ENCODE data around the gene NKX2-3. TPM values are rescaled to one million over a fixed set of nuclear protein-coding genes. Genes with fewer than 3 reads are reported as not detected.

Gene NKX2-3
- total RNA-seq, 1 donor from 2014 or later: not detected

DNA sequence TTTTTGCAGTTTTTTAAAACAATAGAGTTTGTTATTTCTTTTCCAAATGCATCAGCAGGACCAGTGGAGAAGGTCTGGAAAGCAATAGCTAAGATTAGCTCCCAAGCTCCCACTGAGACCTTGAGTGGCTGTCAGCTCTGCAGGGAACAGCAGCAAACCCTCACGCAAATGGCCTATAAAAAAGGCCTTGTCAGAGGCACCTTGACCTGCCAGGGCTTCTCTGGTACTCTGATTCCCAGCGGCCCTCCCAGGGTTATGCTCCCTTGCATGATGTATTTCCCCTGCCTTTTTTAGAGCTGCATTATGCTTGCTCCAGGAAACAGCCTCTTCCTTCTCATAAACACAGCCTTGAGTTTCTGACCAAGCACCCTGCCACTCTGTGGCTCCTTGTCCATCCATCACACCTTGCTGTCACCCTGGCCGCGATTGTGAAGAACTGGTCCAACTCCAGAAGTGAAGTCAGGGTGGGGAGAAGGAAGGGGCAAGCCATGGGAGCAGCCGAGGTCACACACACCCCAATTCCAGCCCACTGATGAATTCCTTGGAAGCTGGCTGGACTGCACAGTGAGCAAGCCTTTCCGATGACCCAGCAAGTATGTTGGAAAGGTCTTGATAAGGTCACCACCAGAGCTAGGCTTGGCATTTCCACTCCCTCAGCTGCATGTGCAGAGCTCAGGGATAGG lies 35.3 kb upstream of the NKX2-3 start:
- H3K36me3 ChIP-seq: no peaks in the 10 kb centered on the region
- no peaks in the 10 kb centered on the region for H3K4me1 ChIP-seq
- H3K27me3 ChIP-seq (ENCODE audit: low read depth): peaks cover 35% of the 10 kb centered on the region
- TF ChIP-seq, protein P1, sequence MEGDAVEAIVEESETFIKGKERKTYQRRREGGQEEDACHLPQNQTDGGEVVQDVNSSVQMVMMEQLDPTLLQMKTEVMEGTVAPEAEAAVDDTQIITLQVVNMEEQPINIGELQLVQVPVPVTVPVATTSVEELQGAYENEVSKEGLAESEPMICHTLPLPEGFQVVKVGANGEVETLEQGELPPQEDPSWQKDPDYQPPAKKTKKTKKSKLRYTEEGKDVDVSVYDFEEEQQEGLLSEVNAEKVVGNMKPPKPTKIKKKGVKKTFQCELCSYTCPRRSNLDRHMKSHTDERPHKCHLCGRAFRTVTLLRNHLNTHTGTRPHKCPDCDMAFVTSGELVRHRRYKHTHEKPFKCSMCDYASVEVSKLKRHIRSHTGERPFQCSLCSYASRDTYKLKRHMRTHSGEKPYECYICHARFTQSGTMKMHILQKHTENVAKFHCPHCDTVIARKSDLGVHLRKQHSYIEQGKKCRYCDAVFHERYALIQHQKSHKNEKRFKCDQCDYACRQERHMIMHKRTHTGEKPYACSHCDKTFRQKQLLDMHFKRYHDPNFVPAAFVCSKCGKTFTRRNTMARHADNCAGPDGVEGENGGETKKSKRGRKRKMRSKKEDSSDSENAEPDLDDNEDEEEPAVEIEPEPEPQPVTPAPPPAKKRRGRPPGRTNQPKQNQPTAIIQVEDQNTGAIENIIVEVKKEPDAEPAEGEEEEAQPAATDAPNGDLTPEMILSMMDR (IDR thresholded peaks at IDR 0.05; ENCODE audit: borderline replicate concordance): no peak
- intact Hi-C loops (cut with micrococcal nuclease): no loop called here
- no peak for DNase-seq
- peaks cover 12% of the 10 kb centered on the region for H3K9me3 ChIP-seq (replicated peaks)
- no peak overlapping the region for H3K27ac ChIP-seq (replicated peaks)
- no peak overlapping the region for H3K4me3 ChIP-seq

DNA sequence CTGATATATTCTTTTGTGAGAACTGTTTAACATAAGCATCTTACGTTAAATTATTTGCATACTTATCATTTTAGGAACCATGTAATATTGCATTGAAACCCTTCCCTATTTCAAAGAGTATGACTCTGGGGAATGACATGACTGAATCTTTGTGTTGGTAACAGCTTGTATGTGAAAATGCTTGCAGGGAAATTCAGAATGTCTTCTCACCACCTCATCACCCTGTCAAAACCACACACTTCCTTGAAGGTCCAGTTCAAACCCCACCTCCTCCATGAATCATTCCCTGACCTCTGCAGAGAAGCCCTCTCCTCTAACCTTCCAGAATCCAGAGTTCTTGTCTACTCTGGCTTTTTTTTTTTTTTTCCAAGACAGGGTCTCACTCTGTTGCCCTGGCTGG lies 26.3 kb upstream of the NKX2-3 start:
- no peak overlapping the region for H3K4me3 ChIP-seq
- H3K4me1 ChIP-seq: no peaks in the 10 kb centered on the region
- no peaks in the 10 kb centered on the region for H3K9me3 ChIP-seq (replicated peaks)
- peaks cover 76% of the 10 kb centered on the region for H3K27me3 ChIP-seq (ENCODE audit: low read depth)
- DNase-seq: no peak
- TF ChIP-seq, protein P1 (IDR thresholded peaks at IDR 0.05; ENCODE audit: borderline replicate concordance): no peak
- no peaks in the 10 kb centered on the region for H3K36me3 ChIP-seq
- intact Hi-C loops (cut with micrococcal nuclease): no loop called here
- H3K27ac ChIP-seq (replicated peaks): no peak overlapping the region

DNA sequence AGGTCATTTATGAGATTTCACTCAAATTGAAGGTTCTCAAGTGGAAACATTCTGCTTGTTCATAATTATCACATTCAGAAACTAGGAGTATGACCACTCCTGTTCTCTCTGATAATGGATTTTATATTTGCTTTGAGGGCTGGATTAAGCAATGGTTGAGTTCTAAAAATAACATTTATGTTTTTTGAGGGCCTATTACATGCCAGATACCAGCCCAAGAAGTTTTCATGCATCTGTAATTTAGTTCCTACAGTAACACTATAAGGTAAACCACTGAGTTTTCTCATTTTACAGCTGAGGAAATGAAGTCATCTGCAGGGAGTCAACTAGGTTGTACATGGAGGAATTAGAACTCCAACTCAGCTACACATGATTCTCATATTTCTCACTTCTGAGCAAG lies 25.5 kb upstream of the NKX2-3 start:
- H3K9me3 ChIP-seq (replicated peaks): no peaks in the 10 kb centered on the region
- no peaks in the 10 kb centered on the region for H3K36me3 ChIP-seq
- no peak overlapping the region for H3K27ac ChIP-seq (replicated peaks)
- no peak overlapping the region for H3K4me3 ChIP-seq
- no peaks in the 10 kb centered on the region for H3K4me1 ChIP-seq
- H3K27me3 ChIP-seq (ENCODE audit: low read depth): peaks cover 74% of the 10 kb centered on the region
- intact Hi-C loops (cut with micrococcal nuclease): no loop called here
- TF ChIP-seq, protein P1 (IDR thresholded peaks at IDR 0.05; ENCODE audit: borderline replicate concordance): no peak
- DNase-seq: no peak

DNA sequence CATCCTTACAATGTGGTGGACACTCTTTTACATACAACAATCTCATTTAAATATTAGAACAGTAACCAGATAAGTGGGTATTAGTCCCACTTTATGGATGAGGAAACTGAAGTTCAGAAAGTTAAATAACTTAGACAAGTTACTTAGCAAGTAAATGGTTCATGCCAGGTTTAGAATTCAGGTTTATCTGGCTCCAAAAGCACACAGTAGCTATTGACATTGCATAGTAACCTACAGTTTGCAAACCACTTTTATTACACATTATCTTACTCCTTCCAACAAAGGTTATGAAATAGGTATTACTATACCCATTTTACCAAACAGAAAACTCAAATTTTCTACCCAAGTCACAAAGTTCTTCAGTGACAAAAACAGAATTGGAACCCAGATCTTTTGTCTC lies 19.7 kb upstream of the NKX2-3 start:
- intact Hi-C loops (cut with micrococcal nuclease): no loop called here
- Histone ChIP-seq H3K36me3 (no peaks in the 10 kb centered on the region), H3K4me1 (no peaks in the 10 kb centered on the region), H3K27ac (replicated peaks) (no peak overlapping the region), H3K4me3 (no peak overlapping the region), H3K9me3 (replicated peaks) (no peaks in the 10 kb centered on the region), H3K27me3 (ENCODE audit: low read depth) (peaks cover 96% of the 10 kb centered on the region)
- TF ChIP-seq, protein P1 (IDR thresholded peaks at IDR 0.05; ENCODE audit: borderline replicate concordance): no peak
- no peak for DNase-seq

DNA sequence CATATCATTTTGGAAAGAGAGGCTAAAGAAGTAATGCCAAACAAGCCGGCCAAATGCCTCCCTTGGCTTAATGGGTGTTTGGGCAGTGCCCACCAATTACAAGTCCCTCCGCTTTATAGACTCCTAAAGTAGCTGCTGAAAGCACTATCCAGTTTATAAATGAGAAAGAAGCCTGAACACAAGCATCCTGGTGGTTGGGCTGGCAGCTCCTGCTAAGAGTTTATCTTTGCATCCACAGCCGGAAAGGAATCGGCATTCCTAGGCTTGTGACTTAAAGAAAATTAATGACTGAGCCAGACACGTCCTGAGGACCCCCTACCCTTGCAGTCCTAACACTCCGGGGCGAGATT lies 13.1 kb upstream of the NKX2-3 start:
- no peak for DNase-seq
- H3K4me1 ChIP-seq: peaks cover 32% of the 10 kb centered on the region
- H3K27me3 ChIP-seq (ENCODE audit: low read depth): peaks cover 100% of the 10 kb centered on the region
- no peak overlapping the region for H3K27ac ChIP-seq (replicated peaks)
- H3K4me3 ChIP-seq: no peak overlapping the region
- no peaks in the 10 kb centered on the region for H3K36me3 ChIP-seq
- no peaks in the 10 kb centered on the region for H3K9me3 ChIP-seq (replicated peaks)
- TF ChIP-seq, protein P1 (IDR thresholded peaks at IDR 0.05; ENCODE audit: borderline replicate concordance): no peak
- intact Hi-C loops (cut with micrococcal nuclease): no loop called here
